Loucy (cell line): ENCODE results near the gene UPK3B.
"Not testable (repeated sequence)": the region's sequence is repeated elsewhere in the genome, so short reads cannot be mapped to it uniquely, and the experiment has no call there.

Experiments
- CTCF ChIP-seq: fragments of 200-600 bp; sonication (generic); conservative IDR thresholded peaks from 2 replicates; pipeline ENCODE4 v1.5.1; 2014; ENCODE audit warnings: mild to moderate bottlenecking, antibody characterized with exemption, low read length
- EZH2phosphoT487 ChIP-seq: fragments of 200-600 bp; IDR thresholded peaks from 2 replicates; pipeline ENCODE4 v1.6.1; 2018; ENCODE audit warnings: antibody characterized with exemption, mild to moderate bottlenecking, moderate library complexity, borderline replicate concordance

- TF ChIP-seq EZH2phosphoT487, CTCF: not testable (repeated sequence)
Observed at GRCh38 chr7:76485822-76486610, 24.3 kb upstream of the UPK3B start.
